ENCODE measurements around the gene CDH12.
"Not testable (repeated sequence)": the region's sequence is repeated elsewhere in the genome, so short reads cannot be mapped to it uniquely, and the experiment has no call there.

The CDH12 gene

DNA sequence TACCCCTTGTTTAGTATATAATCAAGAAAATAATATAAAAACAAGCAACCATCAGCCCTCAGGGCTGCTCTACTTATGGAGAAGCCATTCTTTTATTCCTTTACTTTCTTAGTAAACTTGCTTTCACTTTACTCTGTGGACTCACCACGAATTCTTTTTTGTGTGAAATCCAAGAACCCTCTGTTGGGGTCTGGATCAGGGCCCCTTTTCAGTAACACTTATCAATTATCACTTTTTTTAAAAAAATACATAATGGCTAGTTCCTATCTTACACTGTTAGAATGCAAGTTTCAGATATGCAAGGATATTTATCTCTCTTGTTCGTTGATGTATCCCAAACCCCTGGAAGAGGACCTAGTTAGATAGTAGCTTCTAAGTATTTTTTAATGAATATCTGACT, 687.2 kb downstream of the CDH12 start:
- not testable (repeated sequence) for DNase-seq (ENCODE audit: low read depth in 3 of 3, low spot score in 1 of 3)

DNA sequence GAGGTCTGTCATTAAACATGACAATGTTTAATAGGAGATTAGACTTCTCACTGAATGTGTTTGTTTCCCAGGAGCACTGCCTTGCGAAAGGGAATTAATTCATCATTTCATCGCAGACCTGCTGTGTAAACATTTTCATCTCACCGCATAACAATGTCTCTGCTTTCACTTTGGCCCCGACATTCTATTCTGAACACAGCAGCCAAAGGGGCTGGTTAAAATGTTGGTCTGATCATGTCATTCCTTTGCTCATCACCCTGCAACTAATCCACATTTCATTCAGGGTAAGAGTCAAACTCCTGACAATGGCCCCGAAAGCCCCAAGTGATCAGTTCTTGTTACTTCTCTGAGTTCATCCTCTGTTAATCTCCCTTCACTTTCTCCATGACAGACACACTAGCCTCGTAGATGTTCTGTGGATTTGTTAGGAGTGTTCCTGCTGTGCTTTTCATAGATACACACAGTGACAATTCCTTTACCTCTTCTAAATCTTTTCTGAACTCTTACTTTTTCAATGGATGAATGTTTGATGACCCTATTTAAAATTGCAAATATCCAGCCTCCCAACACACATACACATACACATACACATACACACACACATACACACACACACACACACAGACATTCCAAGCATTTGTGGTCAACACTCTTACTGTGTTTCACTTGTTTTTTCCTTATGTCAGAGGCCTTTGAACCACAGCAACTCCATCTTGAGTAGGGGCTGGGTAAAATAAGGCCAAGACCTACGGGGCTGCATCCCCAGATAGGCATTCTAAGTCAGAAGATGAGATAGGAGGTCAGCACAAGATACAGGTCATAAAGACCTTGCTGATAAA, 688.0 kb downstream of the CDH12 start:
- not testable (repeated sequence) for DNase-seq (ENCODE audit: low read depth in 3 of 3, low spot score in 1 of 3)

- not testable (repeated sequence) for DNase-seq (ENCODE audit: low read depth in 3 of 3, low spot score in 1 of 3)
Measured at GRCh38 chr5:22156953-22157352, 696.2 kb downstream of the CDH12 start.

- not testable (repeated sequence) for DNase-seq (ENCODE audit: low read depth in 3 of 3, low spot score in 1 of 3)
Measured at GRCh38 chr5:22154779-22155178, 698.4 kb downstream of the CDH12 start.

DNA sequence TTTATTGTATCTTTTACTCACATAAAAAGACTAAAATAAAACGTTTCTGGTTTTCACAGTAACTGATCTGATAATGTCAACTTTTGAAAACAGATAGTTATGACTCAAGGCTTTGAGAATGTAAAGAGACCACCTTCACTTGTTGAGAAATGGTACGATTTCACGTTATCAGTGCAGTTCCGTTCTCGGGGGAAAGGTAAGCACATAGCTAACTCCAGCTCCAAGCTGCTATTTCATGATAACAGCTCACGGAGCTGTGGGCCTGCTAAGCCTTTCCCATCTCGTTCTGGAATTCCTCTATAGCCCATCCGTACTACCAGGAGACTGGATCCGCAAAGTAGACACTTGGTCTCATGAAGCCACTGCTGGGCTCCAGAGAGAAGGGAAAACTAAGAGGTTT, 701.3 kb downstream of the CDH12 start:
- DNase-seq (ENCODE audit: low read depth in 3 of 3, low spot score in 1 of 3) = not testable (repeated sequence)

DNA sequence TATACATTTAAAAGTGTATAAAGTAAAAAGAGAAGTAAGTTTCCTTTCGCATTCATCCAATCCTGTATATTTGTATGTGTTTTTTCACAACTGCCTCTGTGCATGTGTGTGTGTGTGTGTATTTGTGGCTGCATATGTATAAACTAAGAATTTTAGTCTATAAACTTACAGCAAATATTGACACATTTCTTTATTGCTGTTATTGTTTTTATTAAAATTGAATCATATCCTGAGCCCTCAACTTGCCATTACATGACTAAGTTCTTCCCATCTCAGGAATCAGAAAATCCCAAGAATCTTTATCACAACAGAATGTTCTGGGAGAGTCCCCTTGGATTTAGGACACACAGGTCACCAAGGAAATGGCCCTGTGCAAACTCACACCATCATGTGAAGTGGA, 712.7 kb downstream of the CDH12 start:
- not testable (repeated sequence) for DNase-seq (ENCODE audit: low read depth in 3 of 3, low spot score in 1 of 3)

DNA sequence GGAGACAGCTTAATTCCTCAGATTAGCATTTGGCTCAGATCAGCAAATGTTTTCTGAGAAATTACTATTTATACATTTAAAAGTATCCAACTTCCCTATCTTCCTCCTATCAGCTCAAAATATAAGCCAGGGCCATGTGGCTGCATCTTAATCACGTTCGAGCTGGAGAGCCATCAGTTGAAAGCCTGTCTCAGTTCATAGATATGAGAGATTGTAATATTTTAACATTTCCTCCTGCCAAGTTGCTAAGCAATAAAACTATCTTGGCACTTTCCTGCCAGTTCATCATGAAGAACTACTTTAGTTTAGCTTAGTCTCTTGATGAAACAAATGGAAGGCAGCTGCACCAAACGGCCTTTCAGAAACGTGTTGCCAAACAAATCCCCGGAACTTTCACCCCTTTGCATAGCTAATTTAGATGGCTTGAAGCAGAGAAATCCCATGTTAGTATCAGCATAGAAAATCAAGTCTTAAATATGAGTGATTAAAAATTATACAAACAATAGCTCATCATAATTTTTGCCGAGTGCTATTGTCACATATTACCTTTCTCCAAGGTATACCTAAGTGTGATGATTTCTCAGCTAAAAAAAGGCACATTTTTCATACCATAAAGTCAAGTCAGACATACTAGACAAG, 713.4 kb downstream of the CDH12 start:
- DNase-seq (ENCODE audit: low read depth in 3 of 3, low spot score in 1 of 3) = not testable (repeated sequence)

- DNase-seq (ENCODE audit: low read depth in 3 of 3, low spot score in 1 of 3) = no peak
Measured at GRCh38 chr5:22111320-22111719, 741.8 kb downstream of the CDH12 start.

DNA sequence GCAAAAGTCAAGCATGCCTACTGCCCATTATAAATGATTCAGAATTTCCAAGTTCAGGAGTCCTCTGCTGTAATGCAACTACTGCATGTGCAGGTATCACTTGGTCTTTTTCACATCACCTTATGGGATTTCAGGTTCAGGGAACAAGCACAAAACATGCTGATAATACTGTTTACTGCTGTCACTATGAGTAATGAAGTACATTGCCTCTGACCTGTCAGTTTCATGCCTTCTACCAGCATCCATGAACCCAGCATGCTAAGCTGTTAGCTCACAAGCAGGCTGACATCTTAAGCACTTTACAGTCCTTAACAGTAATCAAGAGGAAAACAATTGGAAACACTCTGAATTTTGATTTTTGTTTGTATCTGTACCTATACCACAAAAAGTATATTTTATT, 743.8 kb downstream of the CDH12 start:
- DNase-seq (ENCODE audit: low read depth in 3 of 3, low spot score in 1 of 3) = no peak

DNA sequence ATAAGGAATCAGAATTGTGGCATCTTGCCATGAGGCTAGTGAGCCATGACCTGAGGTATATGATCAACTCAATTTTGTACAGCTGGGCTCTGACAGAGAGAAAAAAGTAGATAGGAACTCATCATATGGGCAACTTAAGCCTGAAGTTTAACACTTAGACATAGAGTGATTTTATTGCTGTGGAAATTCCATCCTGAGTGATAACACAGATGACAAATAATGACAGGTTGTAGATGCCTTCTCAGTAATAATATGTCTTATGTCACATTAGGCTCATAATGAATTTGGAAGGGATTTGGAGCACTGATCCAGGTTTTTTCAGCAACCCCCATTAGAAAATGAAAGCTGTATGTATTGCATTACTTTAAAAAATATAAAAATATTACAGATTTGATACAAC, 744.6 kb downstream of the CDH12 start:
- DNase-seq (ENCODE audit: low read depth in 3 of 3, low spot score in 1 of 3) = no peak

DNA sequence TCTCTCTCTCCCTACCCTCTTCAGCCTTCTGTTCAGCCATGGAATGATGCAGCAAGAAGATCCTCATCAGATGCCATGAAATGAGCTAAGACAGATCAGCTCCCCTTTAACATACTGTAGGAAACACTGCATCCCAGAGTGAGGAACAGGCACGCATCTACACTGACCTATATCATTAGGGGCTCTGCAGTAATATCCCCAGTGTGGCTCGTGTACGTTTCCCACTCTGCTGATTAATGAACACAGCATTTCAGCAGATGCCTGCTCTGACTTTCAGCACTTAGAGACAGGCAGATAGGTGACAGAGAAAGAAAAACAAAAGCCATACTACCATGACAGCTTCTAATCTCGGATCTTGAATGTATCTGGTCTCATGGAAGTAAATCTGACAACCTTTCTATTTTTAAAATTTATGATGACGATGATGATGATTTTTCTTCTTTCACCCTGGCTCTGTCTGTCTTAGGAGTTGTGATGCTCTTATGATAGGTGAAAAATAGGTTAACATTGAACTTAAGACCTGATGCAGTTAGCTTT, 750.3 kb downstream of the CDH12 start:
- no peak for DNase-seq (ENCODE audit: low read depth in 3 of 3, low spot score in 1 of 3)

GRCh38 chr5:22088517-22088916, 764.6 kb downstream of the CDH12 start:
- DNase-seq (ENCODE audit: low read depth in 3 of 3, low spot score in 1 of 3) = no peak

GRCh38 chr5:22079566-22079965, 773.6 kb downstream of the CDH12 start:
- DNase-seq (ENCODE audit: low read depth in 3 of 3, low spot score in 1 of 3) = no peak

GRCh38 chr5:22079002-22079401, 774.1 kb downstream of the CDH12 start:
- DNase-seq (ENCODE audit: low read depth in 3 of 3, low spot score in 1 of 3) = no peak

GRCh38 chr5:22076586-22076985, 776.6 kb downstream of the CDH12 start:
- DNase-seq (ENCODE audit: low read depth in 3 of 3, low spot score in 1 of 3) = no peak

- no peak for DNase-seq (ENCODE audit: low read depth in 3 of 3, low spot score in 1 of 3)
Measured at GRCh38 chr5:22070186-22070728, 782.9 kb downstream of the CDH12 start.

DNA sequence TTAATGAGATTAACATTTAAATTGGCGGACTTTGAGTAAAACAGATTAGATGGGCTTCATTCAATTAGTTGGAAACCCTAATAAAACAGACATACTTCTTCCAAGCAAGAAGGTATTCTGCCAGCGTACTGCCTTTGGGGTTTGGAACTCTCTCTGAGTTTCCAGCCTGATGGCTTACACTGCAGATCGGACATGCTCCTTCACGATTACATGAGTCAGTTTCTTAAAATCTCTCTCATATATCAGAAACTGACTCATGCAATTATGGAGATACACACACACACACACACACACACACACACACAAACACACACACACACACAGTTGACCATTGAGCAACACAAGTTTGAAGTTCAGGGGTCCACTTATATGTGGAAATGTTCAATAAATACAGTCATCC, 789.4 kb downstream of the CDH12 start:
- DNase-seq (ENCODE audit: low read depth in 3 of 3, low spot score in 1 of 3) = no peak

DNA sequence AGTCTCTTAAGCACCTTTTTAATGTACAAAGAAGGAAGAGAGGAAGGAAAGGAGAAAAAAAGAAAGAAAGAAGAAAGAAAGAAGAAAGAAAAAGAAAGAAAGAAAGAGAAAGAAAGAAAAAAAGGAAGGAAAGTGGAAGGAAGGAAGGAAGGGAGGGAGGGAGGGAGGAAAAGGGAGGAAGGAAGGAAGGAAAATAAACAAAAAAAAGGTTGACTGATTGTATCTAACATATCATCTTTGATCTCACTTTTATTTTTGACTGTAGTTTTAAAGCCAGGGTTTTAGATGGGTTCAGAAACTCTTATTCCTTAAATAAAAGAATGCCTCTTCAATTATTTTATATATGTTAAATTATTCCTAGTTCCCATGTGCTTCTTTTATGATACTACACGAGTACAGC, 794.5 kb downstream of the CDH12 start:
- DNase-seq (ENCODE audit: low read depth in 3 of 3, low spot score in 1 of 3) = no peak

DNA sequence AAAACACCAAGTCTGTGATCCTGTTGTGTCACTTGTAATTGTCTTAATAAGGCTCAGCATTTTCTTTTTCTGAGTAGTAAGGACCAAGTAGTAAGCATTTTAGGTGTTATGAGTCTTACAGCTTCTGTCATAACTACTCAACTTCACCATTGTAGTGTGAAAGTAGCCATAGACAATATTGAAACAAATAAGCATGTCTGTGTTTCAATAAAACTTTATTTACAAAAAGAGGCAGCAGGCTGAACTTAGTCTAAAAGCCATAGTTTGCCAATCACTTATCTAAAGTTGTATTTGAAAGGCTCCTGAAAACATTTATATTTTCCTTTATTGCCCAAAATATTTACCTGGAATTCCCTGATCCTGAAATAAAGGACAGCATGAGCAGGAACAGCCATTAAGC, 796.1 kb downstream of the CDH12 start:
- no peak for DNase-seq (ENCODE audit: low read depth in 3 of 3, low spot score in 1 of 3)

DNA sequence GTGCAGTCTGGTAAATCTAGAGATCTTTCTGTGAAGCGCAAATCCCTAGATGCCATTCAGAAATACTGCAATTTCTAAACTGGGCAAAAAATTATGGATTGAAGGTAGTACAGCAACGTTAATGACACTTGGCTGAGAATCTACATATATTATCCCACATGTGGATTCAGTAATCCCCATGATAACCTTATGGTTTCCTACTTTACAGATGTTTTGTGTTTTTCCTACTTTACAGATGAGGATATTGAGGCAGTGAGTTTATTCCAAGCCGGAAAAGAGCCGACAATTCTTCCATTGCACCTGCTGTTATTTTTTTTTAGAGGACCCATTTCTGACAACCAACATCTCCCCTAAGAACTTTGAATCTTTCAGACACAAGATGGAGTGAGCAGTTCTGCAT, 796.5 kb downstream of the CDH12 start:
- DNase-seq (ENCODE audit: low read depth in 3 of 3, low spot score in 1 of 3) = no peak

DNA sequence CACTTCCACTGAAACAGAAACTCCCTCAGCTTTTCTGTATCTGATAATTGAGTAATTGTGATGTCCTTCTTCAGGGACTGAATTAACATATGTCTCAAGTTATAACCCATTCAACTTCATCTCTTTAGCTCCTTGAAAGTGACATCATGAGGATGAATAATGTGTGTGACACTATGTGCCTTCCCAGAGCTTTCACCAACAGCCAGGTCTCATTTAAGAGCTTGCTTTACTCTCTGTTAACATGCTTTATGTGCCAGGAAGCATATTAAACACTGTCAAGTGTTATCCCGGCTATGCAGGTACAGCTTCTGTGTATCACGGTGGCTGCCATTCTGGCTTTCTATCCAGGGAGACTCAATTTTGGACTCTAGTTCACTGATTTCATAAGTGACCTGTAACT, 799.9 kb downstream of the CDH12 start:
- DNase-seq (ENCODE audit: low read depth in 3 of 3, low spot score in 1 of 3) = no peak

- DNase-seq (ENCODE audit: low read depth in 3 of 3, low spot score in 1 of 3) = no peak
Measured at GRCh38 chr5:22051881-22052280, 801.3 kb downstream of the CDH12 start.

Data from stimulated activated CD4-positive, alpha-beta T cell treated with anti-CD3 and anti-CD28 coated beads, TNF-alpha, amount 100 ng/mL, for 1 hour (primary cell).